PFSK-1 (cell line): ENCODE results near the gene GINS2.

Experiments
- FOXP2 ChIP-seq: optimal IDR thresholded peaks from 2 replicates; pipeline ENCODE3; 2011; ENCODE audit warnings: borderline replicate concordance, control low read depth, inconsistent platforms; ENCODE audit not compliant: insufficient read depth; ENCODE audit errors: extremely low read length, extremely low read depth
- POLR2AphosphoS5 ChIP-seq: IDR thresholded peaks from 2 replicates; pipeline ENCODE4 v1.6.1; 2012; ENCODE audit warnings: low read depth, mild to moderate bottlenecking, control low read depth, low read length, moderate library complexity
- REST ChIP-seq, 2 experiments: IDR thresholded peaks; 2 replicates each; pipeline versions ENCODE4 v1.6.1 to v1.8.0; 2011 to 2012; ENCODE audit warnings: low read depth in 2 of 2, low read length in 2 of 2, control low read depth in 1 of 2, inconsistent platforms in 1 of 2, mild to moderate bottlenecking in 1 of 2, moderate library complexity in 1 of 2; ENCODE audit not compliant: insufficient read depth in 1 of 2
- SIN3A ChIP-seq: IDR thresholded peaks from 2 replicates; pipeline ENCODE4 v1.6.1; 2012; ENCODE audit warnings: mild to moderate bottlenecking, low read length, moderate library complexity, borderline replicate concordance; ENCODE audit not compliant: insufficient read depth
- TAF1 ChIP-seq: IDR thresholded peaks from 2 replicates; pipeline ENCODE4 v1.6.1; 2012; ENCODE audit warnings: low read length, control low read depth, borderline replicate concordance; ENCODE audit not compliant: insufficient read depth

The GINS2 gene

DNA sequence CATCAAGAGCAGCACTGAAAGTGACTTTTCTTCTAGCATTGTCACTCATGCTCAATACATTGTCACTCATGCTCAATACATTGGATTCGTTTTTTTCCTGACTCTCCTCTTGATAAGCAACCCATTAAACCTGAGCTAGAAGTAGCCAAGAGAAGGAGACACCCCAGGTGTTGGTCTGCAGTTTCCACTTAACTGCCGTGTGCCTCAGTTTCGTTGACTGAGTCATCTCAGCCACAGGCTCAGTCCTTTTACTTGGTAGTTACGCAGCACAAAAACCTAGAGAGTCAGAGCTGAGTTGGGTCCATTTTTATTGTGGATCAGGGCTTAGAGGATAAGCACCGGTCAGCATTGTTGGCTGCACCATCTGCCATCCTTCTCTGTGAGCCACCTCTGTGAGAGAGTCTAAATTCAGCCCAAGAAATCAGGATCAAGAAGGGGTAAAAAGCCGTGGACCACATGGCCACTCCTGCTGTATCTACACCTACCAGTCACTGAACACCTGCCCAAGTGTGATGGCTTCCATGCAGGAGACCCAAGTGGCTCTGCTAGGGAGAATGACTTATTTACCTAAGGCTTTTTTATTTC is 11.3 kb downstream of the GINS2 start:
- no peak for TF ChIP-seq TAF1
- TF ChIP-seq SIN3A, result no peak
- no peak for TF ChIP-seq REST (IDR thresholded peaks at IDR 0.05; ENCODE audit: insufficient read depth in 1 of 2, low read depth in 2 of 2, low read length in 2 of 2)
- TF ChIP-seq FOXP2, result no peak
- no peak for TF ChIP-seq POLR2AphosphoS5

DNA sequence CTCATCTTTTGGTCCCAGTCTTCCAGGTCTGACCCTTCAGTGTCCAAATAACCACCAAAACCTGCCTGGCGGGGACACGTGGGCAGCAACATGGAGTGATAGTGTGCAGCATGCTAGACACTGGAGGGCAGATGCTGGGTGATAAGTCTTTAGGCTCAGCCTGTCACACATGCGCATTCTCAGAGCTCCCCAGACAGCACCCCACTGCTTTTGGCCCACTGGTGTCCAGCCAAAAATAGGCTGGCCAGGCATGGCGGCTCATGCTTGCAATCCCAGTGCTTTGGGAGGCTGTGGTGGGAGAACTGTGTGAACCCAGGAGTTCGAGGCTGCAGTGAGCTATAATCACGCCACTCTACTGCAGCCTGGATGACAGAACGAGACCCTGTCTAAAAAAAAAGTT is 12.3 kb downstream of the GINS2 start:
- TF ChIP-seq TAF1 (no peak), FOXP2 (no peak), POLR2AphosphoS5 (no peak), REST (IDR thresholded peaks at IDR 0.05; ENCODE audit: insufficient read depth in 1 of 2, low read depth in 2 of 2, low read length in 2 of 2) (no peak), SIN3A (no peak)

DNA sequence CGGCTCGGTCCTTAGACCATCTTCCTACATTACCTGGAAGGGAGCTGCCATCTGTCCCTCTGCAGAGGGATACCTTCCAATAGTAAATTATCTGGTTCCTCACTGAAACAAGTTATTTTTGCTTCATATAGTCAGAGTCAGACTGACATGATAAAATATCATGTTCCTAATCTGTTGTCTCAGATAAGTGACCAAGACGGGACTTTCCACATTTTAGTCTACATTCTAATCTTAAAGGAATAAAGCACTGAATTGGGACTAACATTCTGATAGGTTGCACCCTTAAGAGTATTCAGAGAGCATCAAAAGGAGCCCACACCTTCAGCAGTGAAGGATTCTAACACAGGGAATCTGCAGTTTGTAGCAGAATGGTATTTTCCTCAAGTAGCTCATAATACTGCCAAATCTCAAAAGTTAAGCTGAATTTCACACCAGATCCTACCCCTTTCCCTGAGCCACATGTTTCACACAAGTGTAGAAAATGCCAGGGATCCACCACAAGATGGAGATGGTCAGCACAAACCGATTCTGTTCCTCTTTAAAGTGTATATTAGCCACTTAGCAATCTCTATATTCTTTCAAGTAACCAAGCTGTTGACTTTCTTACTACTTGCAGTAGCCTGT is 13.4 kb downstream of the GINS2 start:
- no peak for TF ChIP-seq POLR2AphosphoS5
- TF ChIP-seq REST (IDR thresholded peaks at IDR 0.05; ENCODE audit: insufficient read depth in 1 of 2, low read depth in 2 of 2, low read length in 2 of 2), result no peak

GRCh38 chr16:85674828-85675227 is 13.9 kb downstream of the GINS2 start:
- no peak for TF ChIP-seq POLR2AphosphoS5
- TF ChIP-seq FOXP2, result no peak
- TF ChIP-seq SIN3A, result no peak
- TF ChIP-seq REST (IDR thresholded peaks at IDR 0.05; ENCODE audit: insufficient read depth in 1 of 2, low read depth in 2 of 2, low read length in 2 of 2), result no peak
- no peak for TF ChIP-seq TAF1

DNA sequence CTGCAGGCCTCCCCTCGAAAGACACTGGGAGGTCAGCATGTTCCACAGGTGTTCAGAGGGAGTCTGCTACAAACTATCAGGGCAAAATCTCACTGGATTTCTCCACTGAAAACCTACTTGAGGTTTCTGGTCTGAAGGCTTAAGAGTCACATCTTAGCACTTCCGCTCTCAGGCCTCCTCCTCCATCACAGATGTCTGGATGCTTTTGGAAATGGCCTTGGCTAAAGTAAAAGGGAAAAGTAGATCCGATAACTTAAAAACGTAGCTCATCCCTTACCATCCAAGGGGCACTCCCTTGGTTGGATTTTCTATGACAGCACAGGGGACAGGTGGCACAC is 14.4 kb downstream of the GINS2 start:
- TF ChIP-seq TAF1 (no peak), SIN3A (no peak), REST (IDR thresholded peaks at IDR 0.05; ENCODE audit: insufficient read depth in 1 of 2, low read depth in 2 of 2, low read length in 2 of 2) (no peak), FOXP2 (no peak)
